Right lobe of liver (tissue), 4 donors: ENCODE results near the gene IL15RA.

Experiments used
- POLR2A ChIP-seq: fragments of 450-650 bp; IDR thresholded peaks from one replicate; pipeline ENCODE4 v1.6.1; 2017; ENCODE audit warnings: antibody characterized with exemption, mild to moderate bottlenecking
- TF ChIP-seq, protein P1 (sequence below), 4 donors: fragments of 200-600 bp in 3 of 4; fragments of 450-650 bp in 1 of 4; IDR thresholded peaks; one replicate each; pipeline versions ENCODE4 v1.5.1 to v1.8.0; 2016 to 2022; ENCODE audit warnings: antibody characterized with exemption in 4 of 4, mild to moderate bottlenecking in 2 of 4
- donor health status: DM: no; HTN: no; CAD: no.
- donor health status: DM: no; HTN: no; CAD: no.
- donor health status: DM: no; HTN: yes; CAD: no.

DNA sequence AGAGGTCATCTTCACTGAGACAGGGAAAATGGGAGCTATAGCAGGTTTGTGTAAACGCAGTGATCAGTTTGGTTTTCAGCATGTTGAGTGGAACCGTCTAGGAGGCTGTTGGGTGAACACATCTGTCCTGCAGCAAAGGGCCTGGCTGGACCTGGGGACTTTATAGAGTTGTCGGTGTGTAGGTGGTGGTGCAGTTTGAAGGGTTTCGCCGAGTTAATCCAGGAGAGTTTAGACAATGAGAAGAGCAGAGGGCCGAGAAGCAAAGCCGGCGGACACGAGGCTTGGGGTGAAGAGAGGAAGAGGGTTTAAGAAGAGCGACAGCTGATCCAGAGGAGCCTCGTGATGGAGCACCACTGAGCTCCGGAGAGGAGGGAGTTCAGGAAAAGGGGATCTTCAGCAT is 39.1 kb downstream of the IL15RA start:
- TF ChIP-seq POLR2A, result no peak
- TF ChIP-seq, protein P1, sequence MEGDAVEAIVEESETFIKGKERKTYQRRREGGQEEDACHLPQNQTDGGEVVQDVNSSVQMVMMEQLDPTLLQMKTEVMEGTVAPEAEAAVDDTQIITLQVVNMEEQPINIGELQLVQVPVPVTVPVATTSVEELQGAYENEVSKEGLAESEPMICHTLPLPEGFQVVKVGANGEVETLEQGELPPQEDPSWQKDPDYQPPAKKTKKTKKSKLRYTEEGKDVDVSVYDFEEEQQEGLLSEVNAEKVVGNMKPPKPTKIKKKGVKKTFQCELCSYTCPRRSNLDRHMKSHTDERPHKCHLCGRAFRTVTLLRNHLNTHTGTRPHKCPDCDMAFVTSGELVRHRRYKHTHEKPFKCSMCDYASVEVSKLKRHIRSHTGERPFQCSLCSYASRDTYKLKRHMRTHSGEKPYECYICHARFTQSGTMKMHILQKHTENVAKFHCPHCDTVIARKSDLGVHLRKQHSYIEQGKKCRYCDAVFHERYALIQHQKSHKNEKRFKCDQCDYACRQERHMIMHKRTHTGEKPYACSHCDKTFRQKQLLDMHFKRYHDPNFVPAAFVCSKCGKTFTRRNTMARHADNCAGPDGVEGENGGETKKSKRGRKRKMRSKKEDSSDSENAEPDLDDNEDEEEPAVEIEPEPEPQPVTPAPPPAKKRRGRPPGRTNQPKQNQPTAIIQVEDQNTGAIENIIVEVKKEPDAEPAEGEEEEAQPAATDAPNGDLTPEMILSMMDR (IDR thresholded peaks at IDR 0.05), result no peak
